HepG2 (cell line): ENCODE results near the gene POGK. TPM values are rescaled to one million over a fixed set of nuclear protein-coding genes. Genes with fewer than 3 reads are reported as not detected.
A peak's percentile ranks its signal among the peaks of the same experiment; 100 is the strongest.

ENCODE experiments used
- CCDC6 ChIP-seq: sonication (generic); formaldehyde crosslinking; IDR thresholded peaks from 2 replicates; pipeline ENCODE4 v1.8.1; 2022; ENCODE audit warnings: mild to moderate bottlenecking, missing genetic modification reagents, moderate library complexity
- GATA4 ChIP-seq: sonication (generic); IDR thresholded peaks from 2 replicates; pipeline ENCODE4 v1.6.1; 2016; ENCODE audit warnings: antibody characterized with exemption, low read depth, borderline replicate concordance
- MBD4 ChIP-seq: IDR thresholded peaks from 2 replicates; pipeline ENCODE4 v1.6.1; 2012; ENCODE audit warnings: low read length, inconsistent platforms, borderline replicate concordance
- MYC ChIP-seq: sonication (generic); formaldehyde crosslinking; IDR thresholded peaks from 2 replicates; pipeline ENCODE4 v1.9.0; 2021; ENCODE audit warnings: missing genetic modification reagents, borderline replicate concordance
- MZF1 ChIP-seq: sonication (generic); formaldehyde crosslinking; IDR thresholded peaks from 2 replicates; pipeline ENCODE4 v1.8.1; 2023; ENCODE audit warnings: mild to moderate bottlenecking, missing genetic modification reagents, borderline replicate concordance
- REXO4 ChIP-seq: sonication (generic); formaldehyde crosslinking; IDR thresholded peaks from 2 replicates; pipeline ENCODE4 v1.8.0; 2022; ENCODE audit warnings: missing genetic modification reagents, mild to moderate bottlenecking, borderline replicate concordance
- TGIF2 ChIP-seq: IDR thresholded peaks from 2 replicates; pipeline ENCODE4 v1.6.1; 2016; ENCODE audit warnings: control low read depth, missing compliant biosample characterization
- XBP1 ChIP-seq: sonication (generic); formaldehyde crosslinking; IDR thresholded peaks from 2 replicates; pipeline ENCODE4 v1.5.0; 2020; ENCODE audit warnings: missing genetic modification reagents
- ZBTB49 ChIP-seq: sonication (generic); formaldehyde crosslinking; IDR thresholded peaks from 2 replicates; pipeline ENCODE4 v1.4.0; 2020; ENCODE audit warnings: missing genetic modification reagents, borderline replicate concordance
- ZFYVE20 ChIP-seq: sonication (generic); formaldehyde crosslinking; IDR thresholded peaks from 2 replicates; pipeline ENCODE4 v1.8.0; 2023; ENCODE audit warnings: low read depth, mild to moderate bottlenecking, moderate library complexity, missing genetic modification reagents, borderline replicate concordance
- ZNF180 ChIP-seq: sonication (generic); formaldehyde crosslinking; IDR thresholded peaks from 2 replicates; pipeline ENCODE4 v1.4.0; 2020; ENCODE audit warnings: low read depth, missing genetic modification reagents, borderline replicate concordance
- ZNF44 ChIP-seq: sonication (generic); formaldehyde crosslinking; IDR thresholded peaks from 2 replicates; pipeline ENCODE4 v1.5.1; 2020; ENCODE audit warnings: mild to moderate bottlenecking, missing genetic modification reagents
- ZNF75D ChIP-seq: sonication (generic); formaldehyde crosslinking; IDR thresholded peaks from 2 replicates; pipeline ENCODE4 v1.8.1; 2023; ENCODE audit warnings: missing genetic modification reagents, mild to moderate bottlenecking, borderline replicate concordance
- ZNF775 ChIP-seq: sonication (generic); formaldehyde crosslinking; IDR thresholded peaks from 2 replicates; pipeline ENCODE4 v1.4.0; 2020; ENCODE audit warnings: missing genetic modification reagents, mild to moderate bottlenecking, moderate library complexity, borderline replicate concordance
- ZNF781 ChIP-seq: sonication (generic); formaldehyde crosslinking; IDR thresholded peaks from 2 replicates; pipeline ENCODE4 v1.5.1; 2020; ENCODE audit warnings: borderline replicate concordance, mild to moderate bottlenecking, missing genetic modification reagents; ENCODE audit errors: not compliant biosample characterization
- ZSCAN22 ChIP-seq: sonication (generic); formaldehyde crosslinking; IDR thresholded peaks from 2 replicates; pipeline ENCODE4 v1.4.0; 2020; ENCODE audit warnings: mild to moderate bottlenecking, missing genetic modification reagents
- polyA plus RNA-seq, 8 experiments: library from polyadenylated mRNA; depleted of rRNA in 3 of 8; stranded (reverse) in 7 of 8; unstranded in 1 of 8; fragments of >200 nt; fragmentation: Illumina TruSeq in 4 of 8; extraction: Trizol in 4 of 8; gene quantifications; 2 replicates each; pipeline versions ENCODE4 v1.2.1 to v1.2.3, GENCODE V29; 2011 to 2016; ENCODE audit warnings: low read depth in 4 of 8, missing spikeins in 1 of 8, mixed read lengths in 1 of 8; ENCODE audit not compliant: insufficient read depth in 1 of 8
- total RNA-seq, 5 experiments: library from RNA; depleted of rRNA; stranded (reverse); fragments of >200 nt; fragmentation: Illumina TruSeq; extraction: Trizol; gene quantifications; 2 replicates each; pipeline ENCODE4 v1.2.3, GENCODE V29; 2016; ENCODE audit warnings: low read depth in 1 of 5
- TF ChIP-seq, protein P1 (sequence below): sonication (generic); formaldehyde crosslinking; IDR thresholded peaks from 2 replicates; pipeline ENCODE4 v1.5.0; 2020; ENCODE audit warnings: mild to moderate bottlenecking, missing genetic modification reagents, borderline replicate concordance
- TF ChIP-seq, protein P2 (sequence below): sonication (generic); formaldehyde crosslinking; IDR thresholded peaks from 2 replicates; pipeline ENCODE4 v1.4.0; 2020; ENCODE audit warnings: mild to moderate bottlenecking, missing genetic modification reagents

POGK gene
- total and polyA plus RNA-seq, 2 of the 13 experiments (the other 11 are each of a cell fraction or from before 2014, with no cell fraction given) = 4.8 to 16.2 TPM

DNA sequence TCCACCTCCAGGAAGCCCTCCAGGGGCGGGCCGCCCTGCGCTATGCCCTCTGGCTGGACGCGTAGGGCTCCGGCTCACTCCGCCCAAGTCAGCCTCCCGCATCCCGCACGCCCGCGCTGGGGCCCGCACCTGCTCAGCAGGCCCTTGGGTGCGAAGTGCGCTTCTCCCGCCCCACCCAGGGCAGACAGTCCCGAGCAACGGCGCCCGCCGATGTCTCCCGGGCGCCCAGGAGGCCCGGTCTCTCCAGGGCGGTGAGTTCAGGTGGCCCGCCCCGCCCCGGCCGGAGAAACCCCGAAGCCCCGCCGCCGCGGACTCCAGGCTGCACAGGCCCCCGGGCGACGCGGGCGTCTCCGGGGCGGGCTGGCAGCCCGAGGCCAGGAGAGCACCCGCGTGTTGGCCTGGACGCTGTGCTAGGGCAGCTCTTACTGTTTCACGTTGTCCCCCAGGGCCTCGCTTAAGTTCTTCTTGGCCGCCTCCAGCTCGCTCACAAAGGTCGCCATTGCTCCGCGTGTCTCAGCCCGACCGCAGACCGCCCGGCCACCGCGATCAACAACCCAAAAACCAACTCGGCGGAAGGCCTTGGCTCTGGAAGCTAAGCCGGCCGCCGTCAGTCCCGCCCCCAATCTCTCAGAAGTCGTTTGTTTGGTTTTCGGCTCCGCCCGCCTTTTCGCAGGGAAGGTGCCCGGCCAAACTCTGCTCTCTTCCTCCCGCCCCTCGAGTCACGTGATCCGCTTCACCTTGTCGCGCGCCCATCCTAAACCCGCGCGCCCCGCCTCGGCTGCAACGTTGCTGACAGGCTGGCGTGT is 36.7 kb downstream of the POGK start, which contains the start of gene TADA1 (continued):
- TF ChIP-seq, protein P1, sequence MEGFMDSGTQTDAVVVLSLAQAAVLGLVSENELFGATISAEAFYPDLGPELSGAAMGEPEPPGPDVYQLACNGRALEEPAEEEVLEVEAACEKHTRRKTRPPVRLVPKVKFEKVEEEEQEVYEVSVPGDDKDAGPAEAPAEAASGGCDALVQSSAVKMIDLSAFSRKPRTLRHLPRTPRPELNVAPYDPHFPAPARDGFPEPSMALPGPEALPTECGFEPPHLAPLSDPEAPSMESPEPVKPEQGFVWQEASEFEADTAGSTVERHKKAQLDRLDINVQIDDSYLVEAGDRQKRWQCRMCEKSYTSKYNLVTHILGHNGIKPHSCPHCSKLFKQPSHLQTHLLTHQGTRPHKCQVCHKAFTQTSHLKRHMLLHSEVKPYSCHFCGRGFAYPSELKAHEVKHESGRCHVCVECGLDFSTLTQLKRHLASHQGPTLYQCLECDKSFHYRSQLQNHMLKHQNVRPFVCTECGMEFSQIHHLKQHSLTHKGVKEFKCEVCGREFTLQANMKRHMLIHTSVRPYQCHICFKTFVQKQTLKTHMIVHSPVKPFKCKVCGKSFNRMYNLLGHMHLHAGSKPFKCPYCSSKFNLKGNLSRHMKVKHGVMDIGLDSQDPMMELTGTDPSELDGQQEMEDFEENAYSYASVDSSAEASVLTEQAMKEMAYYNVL (CRISPR knock-in tag) = no peak
- TF ChIP-seq XBP1 (CRISPR knock-in tag) (0 out of 2 replicates have a peak, but pooled peaks have one; percentile 14), ZSCAN22 (CRISPR knock-in tag) (no peak), MBD4 (no peak), ZFYVE20 (CRISPR knock-in tag) (no peak), GATA4 (no peak; the same call in 1 of the 2 replicates), ZBTB49 (CRISPR knock-in tag) (no peak), TGIF2 (CRISPR knock-in tag) (peak; percentile 51; the same call in 1 of the 2 replicates), MYC (CRISPR knock-in tag) (peak; percentile 96), MZF1 (CRISPR knock-in tag) (no peak), ZNF775 (CRISPR knock-in tag) (no peak), ZNF44 (CRISPR knock-in tag) (0 out of 2 replicates have a peak, but pooled peaks have one; percentile 59), ZNF781 (CRISPR knock-in tag) (no peak), ZNF180 (no peak), REXO4 (no peak), CCDC6 (CRISPR knock-in tag) (no peak), ZNF75D (CRISPR knock-in tag) (no peak)
- TF ChIP-seq, protein P2, sequence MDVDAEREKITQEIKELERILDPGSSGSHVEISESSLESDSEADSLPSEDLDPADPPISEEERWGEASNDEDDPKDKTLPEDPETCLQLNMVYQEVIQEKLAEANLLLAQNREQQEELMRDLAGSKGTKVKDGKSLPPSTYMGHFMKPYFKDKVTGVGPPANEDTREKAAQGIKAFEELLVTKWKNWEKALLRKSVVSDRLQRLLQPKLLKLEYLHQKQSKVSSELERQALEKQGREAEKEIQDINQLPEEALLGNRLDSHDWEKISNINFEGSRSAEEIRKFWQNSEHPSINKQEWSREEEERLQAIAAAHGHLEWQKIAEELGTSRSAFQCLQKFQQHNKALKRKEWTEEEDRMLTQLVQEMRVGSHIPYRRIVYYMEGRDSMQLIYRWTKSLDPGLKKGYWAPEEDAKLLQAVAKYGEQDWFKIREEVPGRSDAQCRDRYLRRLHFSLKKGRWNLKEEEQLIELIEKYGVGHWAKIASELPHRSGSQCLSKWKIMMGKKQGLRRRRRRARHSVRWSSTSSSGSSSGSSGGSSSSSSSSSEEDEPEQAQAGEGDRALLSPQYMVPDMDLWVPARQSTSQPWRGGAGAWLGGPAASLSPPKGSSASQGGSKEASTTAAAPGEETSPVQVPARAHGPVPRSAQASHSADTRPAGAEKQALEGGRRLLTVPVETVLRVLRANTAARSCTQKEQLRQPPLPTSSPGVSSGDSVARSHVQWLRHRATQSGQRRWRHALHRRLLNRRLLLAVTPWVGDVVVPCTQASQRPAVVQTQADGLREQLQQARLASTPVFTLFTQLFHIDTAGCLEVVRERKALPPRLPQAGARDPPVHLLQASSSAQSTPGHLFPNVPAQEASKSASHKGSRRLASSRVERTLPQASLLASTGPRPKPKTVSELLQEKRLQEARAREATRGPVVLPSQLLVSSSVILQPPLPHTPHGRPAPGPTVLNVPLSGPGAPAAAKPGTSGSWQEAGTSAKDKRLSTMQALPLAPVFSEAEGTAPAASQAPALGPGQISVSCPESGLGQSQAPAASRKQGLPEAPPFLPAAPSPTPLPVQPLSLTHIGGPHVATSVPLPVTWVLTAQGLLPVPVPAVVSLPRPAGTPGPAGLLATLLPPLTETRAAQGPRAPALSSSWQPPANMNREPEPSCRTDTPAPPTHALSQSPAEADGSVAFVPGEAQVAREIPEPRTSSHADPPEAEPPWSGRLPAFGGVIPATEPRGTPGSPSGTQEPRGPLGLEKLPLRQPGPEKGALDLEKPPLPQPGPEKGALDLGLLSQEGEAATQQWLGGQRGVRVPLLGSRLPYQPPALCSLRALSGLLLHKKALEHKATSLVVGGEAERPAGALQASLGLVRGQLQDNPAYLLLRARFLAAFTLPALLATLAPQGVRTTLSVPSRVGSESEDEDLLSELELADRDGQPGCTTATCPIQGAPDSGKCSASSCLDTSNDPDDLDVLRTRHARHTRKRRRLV = no peak
